ENCODE data around the gene NCMAP.

Gene NCMAP

DNA sequence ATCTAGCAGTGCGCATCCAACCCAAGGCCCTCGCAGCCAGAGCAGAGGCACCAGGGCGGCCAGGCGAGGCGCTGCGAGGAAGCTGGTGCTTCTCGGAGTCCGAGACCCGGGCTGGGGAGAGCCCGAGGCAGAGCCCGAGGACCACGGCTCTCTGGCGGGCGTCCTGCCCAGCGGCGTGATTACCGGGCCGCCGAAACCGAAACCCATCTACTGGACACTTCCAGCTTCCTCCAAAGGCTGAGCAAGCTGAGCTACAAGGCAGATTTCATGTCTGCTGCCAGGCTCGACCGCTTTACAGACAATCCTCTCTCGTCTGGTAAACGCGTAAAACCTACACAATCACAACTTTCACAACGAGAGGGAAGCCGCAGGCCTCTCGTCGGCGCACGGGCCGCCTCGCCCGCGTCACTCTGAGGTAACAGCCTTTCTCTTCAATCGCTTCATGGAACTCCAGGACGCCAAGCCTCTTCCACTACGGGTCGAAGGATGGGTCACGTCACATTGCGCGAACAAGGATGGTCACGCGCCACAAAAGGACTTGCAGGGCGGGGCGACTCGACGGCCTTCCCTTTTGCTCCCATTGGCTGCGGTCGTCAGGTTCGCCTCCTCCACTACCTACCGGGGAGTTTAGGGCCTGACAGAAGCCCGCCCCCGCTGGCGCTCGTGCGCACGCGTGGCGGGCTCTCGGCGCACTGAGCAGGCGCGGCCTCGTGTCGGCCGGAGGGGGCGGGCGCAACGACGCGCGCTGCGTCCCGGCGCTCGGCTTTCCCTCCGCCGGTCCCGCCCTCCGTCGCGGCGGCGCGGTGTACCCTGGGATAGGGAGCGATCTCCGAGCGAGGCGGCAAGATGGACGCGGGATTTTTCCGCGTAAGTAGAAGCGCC, 86.8 kb downstream of the NCMAP start, which contains the start of gene SRRM1:
Gene SRRM1, plus strand, starts transcription at position 822 of the 882 bp plus-strand sequence. Its CDS starts 25 bp downstream, at position 847.
- TF ChIP-seq, protein P1, sequence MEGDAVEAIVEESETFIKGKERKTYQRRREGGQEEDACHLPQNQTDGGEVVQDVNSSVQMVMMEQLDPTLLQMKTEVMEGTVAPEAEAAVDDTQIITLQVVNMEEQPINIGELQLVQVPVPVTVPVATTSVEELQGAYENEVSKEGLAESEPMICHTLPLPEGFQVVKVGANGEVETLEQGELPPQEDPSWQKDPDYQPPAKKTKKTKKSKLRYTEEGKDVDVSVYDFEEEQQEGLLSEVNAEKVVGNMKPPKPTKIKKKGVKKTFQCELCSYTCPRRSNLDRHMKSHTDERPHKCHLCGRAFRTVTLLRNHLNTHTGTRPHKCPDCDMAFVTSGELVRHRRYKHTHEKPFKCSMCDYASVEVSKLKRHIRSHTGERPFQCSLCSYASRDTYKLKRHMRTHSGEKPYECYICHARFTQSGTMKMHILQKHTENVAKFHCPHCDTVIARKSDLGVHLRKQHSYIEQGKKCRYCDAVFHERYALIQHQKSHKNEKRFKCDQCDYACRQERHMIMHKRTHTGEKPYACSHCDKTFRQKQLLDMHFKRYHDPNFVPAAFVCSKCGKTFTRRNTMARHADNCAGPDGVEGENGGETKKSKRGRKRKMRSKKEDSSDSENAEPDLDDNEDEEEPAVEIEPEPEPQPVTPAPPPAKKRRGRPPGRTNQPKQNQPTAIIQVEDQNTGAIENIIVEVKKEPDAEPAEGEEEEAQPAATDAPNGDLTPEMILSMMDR (IDR thresholded peaks at IDR 0.05; ENCODE audit: low read depth, low read length) = no peak
- H3K4me3 ChIP-seq (ENCODE audit: low read depth, low read length) = peak within 1 kb of the TSS; percentile 97

DNA sequence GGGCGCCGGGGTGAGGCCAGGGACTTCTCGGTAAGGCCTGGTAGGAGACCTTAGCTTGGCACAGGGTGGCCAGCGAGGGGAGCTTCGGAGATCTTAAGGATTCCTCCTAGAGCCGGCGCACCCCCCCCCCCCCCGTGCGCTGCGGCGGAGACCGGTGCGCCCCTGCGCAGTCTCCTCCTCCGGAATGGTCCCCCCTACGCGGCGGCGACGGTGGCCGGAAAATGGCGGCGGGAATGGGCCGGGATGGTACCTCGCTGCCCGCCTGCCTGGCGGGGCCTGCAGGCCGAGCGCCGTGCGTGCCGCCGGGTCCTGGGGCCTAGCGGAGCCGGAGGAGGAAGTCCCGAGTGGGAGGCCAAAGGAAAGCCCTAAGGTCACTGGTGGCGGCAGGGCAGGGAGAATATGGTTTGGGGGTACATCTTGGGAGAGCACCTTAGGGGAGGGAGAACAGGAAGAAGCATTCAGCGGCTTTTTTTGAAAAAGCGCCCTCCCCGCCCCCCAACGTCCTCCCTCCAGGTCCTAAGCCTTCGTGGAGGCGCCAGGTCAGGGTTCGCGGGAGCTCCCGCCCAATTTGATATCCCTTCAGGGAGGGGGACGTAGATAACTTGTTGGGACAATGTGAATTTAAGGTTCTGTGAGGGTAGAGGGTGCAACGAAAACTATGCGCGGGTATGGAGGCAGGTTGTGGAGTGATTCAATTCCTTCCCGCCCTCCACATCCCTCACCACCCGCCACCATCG, 87.6 kb downstream of the NCMAP start:
- TF ChIP-seq, protein P1 (IDR thresholded peaks at IDR 0.05; ENCODE audit: low read depth, low read length) = no peak
- peak overlapping the region; percentile 97 for H3K4me3 ChIP-seq (ENCODE audit: low read depth, low read length)

DNA sequence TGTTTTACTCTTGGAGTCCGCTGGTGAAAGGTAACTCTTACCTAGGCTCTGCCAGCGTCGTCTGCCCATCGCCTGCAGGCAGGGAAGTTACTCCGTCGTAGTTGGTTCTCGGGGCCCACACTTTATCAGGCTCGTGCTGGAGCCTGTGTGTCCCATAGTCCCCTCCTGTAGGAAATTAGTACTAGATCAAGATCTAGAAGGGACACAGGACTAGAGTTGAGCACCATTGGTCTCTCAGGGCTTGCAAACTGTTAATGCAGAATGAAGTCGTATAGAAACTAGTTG, 88.2 kb downstream of the NCMAP start:
- peak overlapping the region; percentile 97 for H3K4me3 ChIP-seq (ENCODE audit: low read depth, low read length)
- TF ChIP-seq, protein P1 (IDR thresholded peaks at IDR 0.05; ENCODE audit: low read depth, low read length) = no peak

DNA sequence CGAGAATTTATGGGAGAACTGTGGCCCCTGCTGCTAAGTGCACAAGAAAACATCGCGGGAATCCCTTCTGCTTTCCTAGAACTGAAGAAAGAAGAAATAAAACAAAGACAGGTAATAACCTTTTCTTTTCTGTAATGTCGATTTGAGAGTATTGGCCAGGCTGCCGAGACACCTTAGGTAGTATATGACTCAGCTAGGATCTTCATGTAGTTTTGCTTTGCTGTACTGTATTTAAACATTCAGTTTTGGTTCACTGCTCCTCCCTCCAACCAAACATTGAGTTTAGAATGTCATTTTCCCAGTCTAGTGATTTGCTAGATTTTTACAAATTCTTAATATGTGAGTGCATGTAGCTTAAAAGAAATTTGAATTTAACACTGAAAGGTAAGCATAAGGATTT, 93.0 kb downstream of the NCMAP start:
- TF ChIP-seq, protein P1 (IDR thresholded peaks at IDR 0.05; ENCODE audit: low read depth, low read length) = no peak
- no peak overlapping the region for H3K4me3 ChIP-seq (ENCODE audit: low read depth, low read length)

DNA sequence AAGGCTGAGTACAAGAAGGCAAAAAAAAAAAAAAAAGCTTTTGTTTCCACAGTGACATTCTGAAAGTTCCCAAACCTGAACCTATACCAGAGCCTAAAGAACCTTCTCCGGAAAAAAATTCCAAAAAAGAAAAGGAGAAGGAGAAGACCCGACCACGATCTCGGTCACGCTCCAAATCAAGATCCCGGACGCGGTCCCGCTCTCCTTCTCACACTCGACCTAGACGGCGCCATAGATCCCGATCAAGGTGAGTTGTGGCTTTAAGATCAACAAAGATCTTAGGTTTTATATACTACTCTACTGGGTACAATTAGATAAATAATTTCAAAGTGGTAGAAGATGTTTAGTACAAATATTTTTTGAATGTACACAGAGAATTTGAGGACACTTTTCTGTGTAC, 96.5 kb downstream of the NCMAP start:
- H3K4me3 ChIP-seq (ENCODE audit: low read depth, low read length) = no peak overlapping the region
- TF ChIP-seq, protein P1 (IDR thresholded peaks at IDR 0.05; ENCODE audit: low read depth, low read length) = no peak

DNA sequence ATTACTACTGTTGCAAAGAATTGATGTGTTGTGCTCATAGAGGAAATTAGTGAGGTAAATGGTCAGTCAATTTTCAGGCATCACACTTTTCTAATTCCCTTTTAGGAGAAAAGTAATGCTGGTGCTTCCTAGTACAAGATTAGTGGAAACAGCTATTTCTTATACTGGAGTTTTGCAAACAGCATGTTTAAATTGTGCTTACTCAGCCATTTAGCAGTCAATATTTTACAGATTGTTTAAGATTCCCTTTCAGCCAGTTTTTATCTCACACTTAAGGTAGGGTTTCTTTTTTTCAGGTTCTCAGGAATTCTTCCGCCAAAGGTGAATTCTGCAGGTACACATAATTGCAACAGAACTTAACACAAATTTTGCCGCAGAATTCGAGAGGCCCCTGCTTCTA, 98.1 kb downstream of the NCMAP start:
- TF ChIP-seq, protein P1 (IDR thresholded peaks at IDR 0.05; ENCODE audit: low read depth, low read length) = no peak
- H3K4me3 ChIP-seq (ENCODE audit: low read depth, low read length) = no peak overlapping the region

DNA sequence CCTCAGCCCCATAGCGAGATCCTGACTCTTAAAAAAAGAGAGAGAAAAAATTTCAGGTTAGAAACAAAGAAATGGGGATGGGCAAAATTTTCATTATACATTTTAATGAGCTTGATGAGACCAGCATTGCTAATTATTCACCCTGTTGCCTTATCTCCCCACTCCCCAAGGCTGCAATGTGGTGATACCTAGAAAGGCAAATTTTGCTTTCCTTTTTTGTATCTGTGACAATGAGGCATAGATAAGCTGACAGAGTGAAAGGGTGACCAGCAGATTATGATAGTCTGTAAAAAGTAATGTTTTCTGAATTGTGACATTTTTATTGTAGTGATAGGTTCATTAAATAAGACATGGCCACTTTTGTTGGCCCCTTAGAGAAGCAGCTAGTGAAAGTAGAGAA, 100.2 kb downstream of the NCMAP start:
- TF ChIP-seq, protein P1 (IDR thresholded peaks at IDR 0.05; ENCODE audit: low read depth, low read length) = no peak
- no peak overlapping the region for H3K4me3 ChIP-seq (ENCODE audit: low read depth, low read length)
